A172 (cell line): ENCODE data around the gene ENOX1. TPM values are rescaled to one million over a fixed set of nuclear protein-coding genes. Genes with fewer than 3 reads are reported as not detected.

Experiments used
- DNase-seq: peaks from one replicate; pipeline ENCODE4 v3.0.0-alpha.2; 2015; ENCODE audit warnings: low spot score
- total RNA-seq: library from RNA; depleted of rRNA; stranded (reverse); fragments of >200 nt; shearing (Covaris generic); gene quantifications from 2 replicates; pipeline ENCODE4 v1.2.3, GENCODE V29; 2014

Gene ENOX1
- total RNA-seq, 1 experiment from 2014 or later: not detected

- DNase-seq: no peak
Observed at GRCh38 chr13:43251961-43252360, 534.8 kb downstream of the ENOX1 start.

GRCh38 chr13:43246382-43246781 lies 540.4 kb downstream of the ENOX1 start:
- no peak for DNase-seq

- DNase-seq: peak; percentile 74
Observed at GRCh38 chr13:43245374-43245964, 541.3 kb downstream of the ENOX1 start.

GRCh38 chr13:43244481-43244880 lies 542.3 kb downstream of the ENOX1 start:
- DNase-seq: no peak

GRCh38 chr13:43243711-43244110 lies 543.1 kb downstream of the ENOX1 start:
- DNase-seq: no peak

- DNase-seq: no peak
Observed at GRCh38 chr13:43242040-43242439, 544.7 kb downstream of the ENOX1 start.

GRCh38 chr13:43240278-43240677 lies 546.5 kb downstream of the ENOX1 start:
- DNase-seq: no peak

- DNase-seq: no peak
Observed at GRCh38 chr13:43239275-43239840, 547.4 kb downstream of the ENOX1 start.

- no peak for DNase-seq
Observed at GRCh38 chr13:43238341-43239083, 548.3 kb downstream of the ENOX1 start.

- DNase-seq: no peak
Observed at GRCh38 chr13:43237616-43238015, 549.2 kb downstream of the ENOX1 start.

- DNase-seq: no peak
Observed at GRCh38 chr13:43235028-43235427, 551.7 kb downstream of the ENOX1 start.

GRCh38 chr13:43232873-43233265 lies 553.9 kb downstream of the ENOX1 start:
- peak; percentile 19 for DNase-seq

- DNase-seq: no peak
Observed at GRCh38 chr13:43232144-43232872, 554.5 kb downstream of the ENOX1 start.

GRCh38 chr13:43230989-43231388 lies 555.8 kb downstream of the ENOX1 start:
- DNase-seq: no peak

- peak; percentile 42 for DNase-seq
Observed at GRCh38 chr13:43229506-43229905, 557.3 kb downstream of the ENOX1 start.

- peak; percentile 72 for DNase-seq
Observed at GRCh38 chr13:43227721-43228120, 559.1 kb downstream of the ENOX1 start.

- no peak for DNase-seq
Observed at GRCh38 chr13:43223216-43223615, 563.6 kb downstream of the ENOX1 start.

GRCh38 chr13:43222086-43222485 lies 564.7 kb downstream of the ENOX1 start:
- DNase-seq: no peak

GRCh38 chr13:43221611-43222010 lies 565.2 kb downstream of the ENOX1 start:
- DNase-seq: no peak

GRCh38 chr13:43220873-43221595 lies 565.7 kb downstream of the ENOX1 start:
- no peak for DNase-seq

GRCh38 chr13:43214124-43214523 lies 572.6 kb downstream of the ENOX1 start:
- no peak for DNase-seq

GRCh38 chr13:43206838-43207237 lies 579.9 kb downstream of the ENOX1 start:
- no peak for DNase-seq
